K562 (cell line): Measurements from ENCODE around the gene STX2. TPM values are rescaled to one million over a fixed set of nuclear protein-coding genes. Genes with fewer than 3 reads are reported as not detected.

Experiments used
- ARID3A ChIP-seq: IDR thresholded peaks from 2 replicates; pipeline ENCODE4 v1.6.1; 2012; ENCODE audit warnings: low read depth, low read length, improper control_type of control experiment, borderline replicate concordance
- CBX3 ChIP-seq, 2 experiments: IDR thresholded peaks; 1 replicate in 1 of 2; 2 replicates in 1 of 2; pipeline ENCODE4 v1.6.1; 2012; ENCODE audit warnings: inconsistent platforms in 2 of 2, low read length in 2 of 2, borderline replicate concordance in 1 of 2, control low read depth in 1 of 2
- CTCF ChIP-seq, 3 experiments: IDR thresholded peaks in 2 of 3; conservative IDR thresholded peaks in 1 of 3; 2 replicates each; pipeline ENCODE4 v1.5.1; 2011 to 2012; ENCODE audit warnings: low read length in 3 of 3, mild to moderate bottlenecking in 3 of 3, control low read depth in 2 of 3, improper control_type of control experiment in 1 of 3, inconsistent platforms in 1 of 3, low read depth in 1 of 3, mixed read lengths in 1 of 3, moderate library complexity in 1 of 3; ENCODE audit not compliant: insufficient read depth in 2 of 3
- DIDO1 ChIP-seq: fragments of 450-650 bp; IDR thresholded peaks from 2 replicates; pipeline ENCODE4 v1.6.1; 2016; ENCODE audit warnings: low read depth, missing biosample characterization, missing genetic modification characterization
- ETV5 ChIP-seq: sonication (generic); formaldehyde crosslinking; IDR thresholded peaks from 2 replicates; pipeline ENCODE4 v1.4.0; 2020; ENCODE audit warnings: low read depth, mild to moderate bottlenecking, missing genetic modification reagents
- KLF13 ChIP-seq: fragments of 450-650 bp; IDR thresholded peaks from 2 replicates; pipeline ENCODE4 v1.6.1; 2016; ENCODE audit warnings: missing genetic modification characterization, low read depth, mild to moderate bottlenecking, missing compliant biosample characterization, moderate library complexity, borderline replicate concordance
- NBN ChIP-seq: fragments of 450-650 bp; IDR thresholded peaks from 2 replicates; pipeline ENCODE4 v1.6.1; 2016; ENCODE audit warnings: low read depth, mild to moderate bottlenecking
- NRF1 ChIP-seq, 2 experiments: fragments of 450-650 bp; IDR thresholded peaks in 1 of 2; conservative IDR thresholded peaks in 1 of 2; 2 replicates each; pipeline ENCODE4 v1.6.1; 2014; ENCODE audit warnings: mild to moderate bottlenecking in 2 of 2
- POLR2B ChIP-seq: fragments of 450-650 bp; IDR thresholded peaks from 2 replicates; pipeline ENCODE4 v1.6.1; 2018; ENCODE audit warnings: low read depth; ENCODE audit not compliant: partially characterized antibody
- RAD51 ChIP-seq: fragments of 450-650 bp; IDR thresholded peaks from 2 replicates; pipeline ENCODE4 v1.7.1; 2016; ENCODE audit warnings: low read depth, mild to moderate bottlenecking, borderline replicate concordance
- ZNF830 ChIP-seq: fragments of 250-450 bp; sonication (Bioruptor Pico); IDR thresholded peaks from 2 replicates; pipeline ENCODE4 v1.5.0; 2021; ENCODE audit warnings: mild to moderate bottlenecking
- polyA plus RNA-seq, 8 experiments: library from polyadenylated mRNA; depleted of rRNA in 4 of 8; stranded (reverse) in 5 of 8; unstranded in 3 of 8; fragments of >200 nt; fragmentation: Nextera tagmentation in 2 of 8; fragmentation: Illumina TruSeq in 1 of 8; extraction: Ambion mirVana in 2 of 8; extraction: Trizol in 1 of 8; gene quantifications; 2 replicates each; pipeline versions ENCODE4 v1.2.1 to v1.2.3, GENCODE V29; 2011 to 2014; ENCODE audit warnings: inconsistent platforms in 1 of 8, missing spikeins in 1 of 8
- total RNA-seq, 7 experiments: library from RNA; depleted of rRNA in 6 of 7; stranded (reverse); fragments of >200 nt in 6 of 7; fragmentation: Illumina TruSeq in 2 of 7; extraction: Trizol in 2 of 7; gene quantifications; 2 replicates each; pipeline versions ENCODE4 v1.2.1 to v1.2.3, GENCODE V29; 2011 to 2021; ENCODE audit warnings: low replicate concordance in 1 of 7
- TF ChIP-seq, protein P1 (sequence below): fragments of 450-650 bp; IDR thresholded peaks from 2 replicates; pipeline ENCODE4 v1.6.1; 2018; ENCODE audit warnings: mild to moderate bottlenecking, low read depth; ENCODE audit not compliant: partially characterized antibody
- TF ChIP-seq, protein P2 (sequence below): sonication (generic); formaldehyde crosslinking; IDR thresholded peaks from 2 replicates; pipeline ENCODE4 v1.8.0; 2022; ENCODE audit warnings: mild to moderate bottlenecking, missing genetic modification reagents

STX2 gene
- total and polyA plus RNA-seq, 9 of the 15 experiments (the other 6 are each of a cell fraction or from before 2014, with no cell fraction given): 22.2 to 54.6 (median 30.8) TPM

DNA sequence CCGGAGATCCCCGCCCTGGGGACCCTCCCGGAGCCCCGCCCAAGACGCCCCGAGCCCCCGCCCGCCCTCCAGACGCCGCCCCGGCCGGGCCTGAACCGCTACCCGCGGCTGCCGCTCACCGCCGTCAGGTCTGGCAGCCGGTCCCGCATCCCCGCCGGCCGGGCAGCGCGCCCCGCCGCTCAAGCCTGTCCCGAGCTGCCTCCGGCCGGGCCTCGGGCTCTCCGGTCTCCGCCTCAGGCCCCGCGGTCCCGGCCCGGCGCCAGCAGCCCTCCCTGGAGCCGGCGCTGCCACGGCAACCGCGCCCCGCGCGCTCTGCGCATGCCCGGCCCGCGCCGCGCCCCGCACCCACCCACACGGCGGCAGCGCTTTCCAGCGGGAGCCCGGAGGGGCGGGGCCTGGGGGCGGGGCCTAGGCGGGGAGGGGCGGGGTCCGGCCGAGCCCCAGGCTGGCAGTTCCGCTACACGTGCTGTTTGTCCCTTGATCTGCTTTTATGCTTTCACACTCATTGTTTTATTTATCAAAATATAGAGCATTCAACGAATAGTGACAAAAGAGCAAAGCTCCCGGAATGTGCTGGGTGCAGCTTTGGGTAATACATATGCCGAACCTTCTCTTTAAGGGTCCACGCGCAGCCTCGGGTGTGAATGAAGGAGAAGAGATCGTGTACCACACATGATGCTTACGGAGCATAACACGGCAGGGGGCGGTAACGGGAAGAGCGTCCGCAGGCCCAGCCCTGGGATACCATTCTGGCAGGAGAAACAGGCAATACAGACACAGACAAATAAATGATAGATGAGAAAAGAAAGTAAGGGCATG is at the start of gene STX2 (continued):
- TF ChIP-seq CBX3 (IDR thresholded peaks at IDR 0.05; ENCODE audit: borderline replicate concordance in 1 of 2, low read length in 2 of 2): peak in 1 of 2 experiments; percentile 33; a peak in 1 of 3 replicates
- no peak for TF ChIP-seq ZNF830 (CRISPR knock-in tag)
- TF ChIP-seq, protein P1, sequence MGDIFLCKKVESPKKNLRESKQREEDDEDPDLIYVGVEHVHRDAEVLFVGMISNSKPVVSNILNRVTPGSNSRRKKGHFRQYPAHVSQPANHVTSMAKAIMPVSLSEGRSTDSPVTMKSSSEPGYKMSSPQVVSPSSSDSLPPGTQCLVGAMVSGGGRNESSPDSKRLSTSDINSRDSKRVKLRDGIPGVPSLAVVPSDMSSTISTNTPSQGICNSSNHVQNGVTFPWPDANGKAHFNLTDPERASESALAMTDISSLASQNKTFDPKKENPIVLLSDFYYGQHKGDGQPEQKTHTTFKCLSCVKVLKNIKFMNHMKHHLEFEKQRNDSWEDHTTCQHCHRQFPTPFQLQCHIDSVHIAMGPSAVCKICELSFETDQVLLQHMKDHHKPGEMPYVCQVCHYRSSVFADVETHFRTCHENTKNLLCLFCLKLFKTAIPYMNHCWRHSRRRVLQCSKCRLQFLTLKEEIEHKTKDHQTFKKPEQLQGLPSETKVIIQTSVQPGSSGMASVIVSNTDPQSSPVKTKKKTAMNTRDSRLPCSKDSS: no peak
- TF ChIP-seq NRF1 (conservative IDR thresholded peaks at IDR 0.05 in 1 of 2, IDR thresholded peaks at IDR 0.05 in 1 of 2): peak; percentile 78 to 82
- peak; percentile 55; the same call in 1 of the 2 replicates for TF ChIP-seq ARID3A
- peak; percentile 54; the same call in 1 of the 2 replicates for TF ChIP-seq DIDO1
- peak; percentile 42; the same call in 1 of the 2 replicates for TF ChIP-seq RAD51
- TF ChIP-seq, protein P2, sequence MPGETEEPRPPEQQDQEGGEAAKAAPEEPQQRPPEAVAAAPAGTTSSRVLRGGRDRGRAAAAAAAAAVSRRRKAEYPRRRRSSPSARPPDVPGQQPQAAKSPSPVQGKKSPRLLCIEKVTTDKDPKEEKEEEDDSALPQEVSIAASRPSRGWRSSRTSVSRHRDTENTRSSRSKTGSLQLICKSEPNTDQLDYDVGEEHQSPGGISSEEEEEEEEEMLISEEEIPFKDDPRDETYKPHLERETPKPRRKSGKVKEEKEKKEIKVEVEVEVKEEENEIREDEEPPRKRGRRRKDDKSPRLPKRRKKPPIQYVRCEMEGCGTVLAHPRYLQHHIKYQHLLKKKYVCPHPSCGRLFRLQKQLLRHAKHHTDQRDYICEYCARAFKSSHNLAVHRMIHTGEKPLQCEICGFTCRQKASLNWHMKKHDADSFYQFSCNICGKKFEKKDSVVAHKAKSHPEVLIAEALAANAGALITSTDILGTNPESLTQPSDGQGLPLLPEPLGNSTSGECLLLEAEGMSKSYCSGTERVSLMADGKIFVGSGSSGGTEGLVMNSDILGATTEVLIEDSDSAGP (CRISPR knock-in tag): no peak
- TF ChIP-seq POLR2B: no peak
- peak; percentile 63 to 69 (median 65) for TF ChIP-seq CTCF (IDR thresholded peaks at IDR 0.05 in 2 of 3, conservative IDR thresholded peaks at IDR 0.05 in 1 of 3; ENCODE audit: insufficient read depth in 2 of 3, low read depth in 1 of 3, low read length in 3 of 3)
- no peak for TF ChIP-seq ETV5 (CRISPR knock-in tag)
- TF ChIP-seq NBN: peak; percentile 94
- peak; percentile 82 for TF ChIP-seq KLF13 (tag)
